ENCODE results near the gene OR10Z1. TPM values are rescaled to one million over a fixed set of nuclear protein-coding genes. Genes with fewer than 3 reads are reported as not detected.

The OR10Z1 gene
- polyA plus RNA-seq, 3 donors, result not detected

GRCh38 chr1:158570480-158570879, 34.6 kb upstream of the OR10Z1 start, which contains the start of gene OR6P1:
TSS of gene OR6P1 (minus strand) at chr1:158570580. CDS start at chr1:158563604, 6,976 bp downstream.
- H3K4me1 Mint-ChIP-seq, result peaks cover 2% of the 10 kb centered on the region
- DNase-seq, result no peak
- Histone ChIP-seq H3K9me3 (replicated peaks in 1 of 2; ENCODE audit: control insufficient read depth in 1 of 2, insufficient read depth in 1 of 2, low read length in 2 of 2) (no peaks in the 10 kb centered on the region), H3K79me2 (ENCODE audit: insufficient read depth, low read length) (no peaks in the 10 kb centered on the region), H3K4me1 (ENCODE audit: control insufficient read depth in 1 of 2, insufficient read depth in 2 of 2, low read length in 2 of 2) (no peaks in the 10 kb centered on the region), H2AFZ (ENCODE audit: insufficient read depth, low read depth, low read length, poor library complexity, severe bottlenecking) (no peak within 1 kb of the TSS), H3K4me3 (replicated peaks in 1 of 3; ENCODE audit: low read depth in 2 of 3, low read length in 3 of 3) (no peak within 1 kb of the TSS), H3K36me3 (replicated peaks in 1 of 2; ENCODE audit: control insufficient read depth in 1 of 2, insufficient read depth in 2 of 2, low read length in 2 of 2) (no peaks in the 10 kb centered on the region), H3K27me3 (ENCODE audit: control insufficient read depth in 2 of 2, insufficient read depth in 2 of 2, low read length in 2 of 2) (no peaks in the 10 kb centered on the region), H3K9ac (ENCODE audit: insufficient read depth, low read length, poor library complexity, severe bottlenecking) (no peak within 1 kb of the TSS), H3K4me2 (replicated peaks; ENCODE audit: extremely low read depth, low read length, poor library complexity, severe bottlenecking) (no peak within 1 kb of the TSS), H4K20me1 (ENCODE audit: insufficient read depth, low read length) (no peaks in the 10 kb centered on the region), H3K27ac (ENCODE audit: low read depth in 1 of 2, low read length in 2 of 2) (no peak within 1 kb of the TSS)
- no CpG with 5 or more reads among the region's 3 CpGs for WGBS (ENCODE audit: insufficient coverage)
- peaks cover 0 to 6% (median 3%) of the 10 kb centered on the region in 7 donors for H3K9me3 Mint-ChIP-seq
- H3K36me3 Mint-ChIP-seq, result no peaks in the 10 kb centered on the region
- no peak within 1 kb of the TSS for H3K4me3 Mint-ChIP-seq
- intact Hi-C loops (cut with micrococcal nuclease), result no loop called here
- H3K27ac Mint-ChIP-seq, result no peak within 1 kb of the TSS
- H3K27me3 Mint-ChIP-seq (ENCODE audit: low read depth in 3 of 3), result peaks cover 0 to 2% (median 0%) of the 10 kb centered on the region in 3 donors
- TF ChIP-seq CTCF (IDR thresholded peaks at IDR 0.05), result no peak

GRCh38 chr1:158572226-158572625, 32.8 kb upstream of the OR10Z1 start:
- H3K27me3 ChIP-seq (ENCODE audit: control insufficient read depth in 2 of 2, insufficient read depth in 2 of 2, low read length in 2 of 2), result no peaks in the 10 kb centered on the region
- no peaks in the 10 kb centered on the region for H3K36me3 ChIP-seq (replicated peaks in 1 of 2; ENCODE audit: control insufficient read depth in 1 of 2, insufficient read depth in 2 of 2, low read length in 2 of 2)
- peaks cover 0 to 6% (median 1%) of the 10 kb centered on the region in 7 donors for H3K9me3 Mint-ChIP-seq
- no CpG with 5 or more reads among the region's 1 CpG for WGBS (ENCODE audit: insufficient coverage)
- peaks cover 2% of the 10 kb centered on the region for H3K4me1 Mint-ChIP-seq
- H3K4me3 ChIP-seq (replicated peaks in 1 of 3; ENCODE audit: low read depth in 2 of 3, low read length in 3 of 3), result no peak overlapping the region
- TF ChIP-seq CTCF (IDR thresholded peaks at IDR 0.05), result no peak
- H3K4me1 ChIP-seq (ENCODE audit: control insufficient read depth in 1 of 2, insufficient read depth in 2 of 2, low read length in 2 of 2), result no peaks in the 10 kb centered on the region
- no peak overlapping the region for H3K9ac ChIP-seq (ENCODE audit: insufficient read depth, low read length, poor library complexity, severe bottlenecking)
- no peak overlapping the region for H2AFZ ChIP-seq (ENCODE audit: insufficient read depth, low read depth, low read length, poor library complexity, severe bottlenecking)
- peaks cover 0 to 2% (median 0%) of the 10 kb centered on the region in 3 donors for H3K27me3 Mint-ChIP-seq (ENCODE audit: low read depth in 3 of 3)
- no peak overlapping the region for H3K4me2 ChIP-seq (replicated peaks; ENCODE audit: extremely low read depth, low read length, poor library complexity, severe bottlenecking)
- intact Hi-C loops (cut with micrococcal nuclease), result no loop called here
- H4K20me1 ChIP-seq (ENCODE audit: insufficient read depth, low read length), result no peaks in the 10 kb centered on the region
- no peak overlapping the region for H3K27ac Mint-ChIP-seq
- H3K9me3 ChIP-seq (replicated peaks in 1 of 2; ENCODE audit: control insufficient read depth in 1 of 2, insufficient read depth in 1 of 2, low read length in 2 of 2), result no peaks in the 10 kb centered on the region
- no peaks in the 10 kb centered on the region for H3K79me2 ChIP-seq (ENCODE audit: insufficient read depth, low read length)
- H3K4me3 Mint-ChIP-seq, result no peak overlapping the region
- DNase-seq, result no peak
- H3K36me3 Mint-ChIP-seq, result no peaks in the 10 kb centered on the region
- H3K27ac ChIP-seq (ENCODE audit: low read depth in 1 of 2, low read length in 2 of 2), result no peak overlapping the region

Measured in CD14-positive monocyte (primary cell).